Vagina (tissue), 2 donors: ENCODE results near the gene PNMA8C. TPM values are rescaled to one million over a fixed set of nuclear protein-coding genes. Genes with fewer than 3 reads are reported as not detected.
"Not testable (repeated sequence)": the region's sequence is repeated elsewhere in the genome, so short reads cannot be mapped to it uniquely, and the experiment has no call there.

Experiments used
- DNase-seq, 2 donors: peaks; one replicate each; pipeline ENCODE4 v3.0.0-alpha.2; 2017; ENCODE audit errors: extremely low spot score in 2 of 2
- H3K27ac ChIP-seq: fragments of 200-600 bp; sonication (generic); one replicate; pipeline ENCODE4 v1.5.1; 2019
- H3K27me3 ChIP-seq: fragments of 200-600 bp; sonication (generic); one replicate; pipeline ENCODE4 v1.5.1; 2019
- H3K36me3 ChIP-seq, 2 donors: fragments of 200-600 bp; sonication (generic); one replicate each; pipeline ENCODE4 v1.5.1; 2017 to 2019
- H3K4me1 ChIP-seq: fragments of 200-600 bp; sonication (generic); one replicate; pipeline ENCODE4 v1.5.1; 2019
- H3K4me3 ChIP-seq, 2 donors: fragments of 200-600 bp; sonication (generic); 1 replicate in 1 of 2; 2 replicates in 1 of 2; pipeline ENCODE4 v1.5.1; 2016 to 2019
- H3K9me3 ChIP-seq: fragments of 200-600 bp; sonication (generic); one replicate; pipeline ENCODE4 v1.5.1; 2019
- POLR2A ChIP-seq, 2 donors: fragments of 450-650 bp; IDR thresholded peaks; one replicate each; pipeline ENCODE4 v1.6.1; 2017; ENCODE audit warnings: antibody characterized with exemption in 2 of 2, mild to moderate bottlenecking in 2 of 2, moderate library complexity in 2 of 2
- POLR2AphosphoS5 ChIP-seq, 2 donors: sonication (generic); formaldehyde crosslinking; IDR thresholded peaks; one replicate each; pipeline ENCODE4 v1.9.0; 2017; ENCODE audit warnings: antibody characterized with exemption in 2 of 2, mild to moderate bottlenecking in 2 of 2, low read depth in 1 of 2; ENCODE audit not compliant: insufficient read depth in 1 of 2
- intact Hi-C: fragments of 100-400 bp; cut with DNase I; formaldehyde crosslinking; loops from one replicate; pipeline ENCODE4 v1.15.1; 2023
- total RNA-seq: library from RNA; depleted of rRNA; stranded (reverse); fragments of >200 nt; gene quantifications from one replicate; pipeline ENCODE4 v1.2.3, GENCODE V29; 2016
- TF ChIP-seq, protein P1 (sequence below), 3 experiments: fragments of 450-650 bp in 2 of 3; fragments of 200-600 bp in 1 of 3; sonication (generic) in 1 of 3; IDR thresholded peaks; one replicate each; pipeline ENCODE4 v1.5.1; 2017 to 2019; ENCODE audit warnings: antibody characterized with exemption in 3 of 3, mild to moderate bottlenecking in 2 of 3, moderate library complexity in 2 of 3

Gene PNMA8C
- total RNA-seq, 1 donor from 2014 or later = 0.25 TPM

DNA sequence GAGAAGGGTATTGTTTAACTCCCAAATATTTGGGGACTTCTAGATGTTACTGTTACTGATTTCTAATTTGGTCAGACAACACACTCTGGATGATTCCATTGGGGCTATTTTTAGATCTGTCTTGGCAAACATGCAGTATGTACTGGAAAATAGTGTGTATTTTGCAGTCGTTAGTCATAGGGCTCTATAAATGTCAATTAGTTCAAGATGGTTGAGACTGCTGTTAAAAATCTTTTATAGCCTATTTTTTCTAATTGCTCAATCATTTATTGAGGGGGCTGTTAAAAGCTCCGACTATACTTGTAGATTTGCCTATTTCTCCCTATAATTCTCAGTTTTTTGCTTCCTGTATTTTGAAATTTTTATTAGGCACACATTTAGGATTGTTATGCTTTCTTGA is 50.5 kb downstream of the PNMA8C start:
- Histone ChIP-seq H3K4me3 (no peak overlapping the region), H3K4me1 (peaks cover 66% of the 10 kb centered on the region), H3K36me3 (peaks cover 0 to 43% of the 10 kb centered on the region in 2 donors), H3K27me3 (no peaks in the 10 kb centered on the region), H3K27ac (peak overlapping the region; percentile 85), H3K9me3 (no peaks in the 10 kb centered on the region)
- TF ChIP-seq POLR2AphosphoS5 (IDR thresholded peaks at IDR 0.05; ENCODE audit: insufficient read depth in 1 of 2, low read depth in 1 of 2) (peak; percentile 35 to 98), POLR2A (IDR thresholded peaks at IDR 0.05) (no peak)
- TF ChIP-seq, protein P1, sequence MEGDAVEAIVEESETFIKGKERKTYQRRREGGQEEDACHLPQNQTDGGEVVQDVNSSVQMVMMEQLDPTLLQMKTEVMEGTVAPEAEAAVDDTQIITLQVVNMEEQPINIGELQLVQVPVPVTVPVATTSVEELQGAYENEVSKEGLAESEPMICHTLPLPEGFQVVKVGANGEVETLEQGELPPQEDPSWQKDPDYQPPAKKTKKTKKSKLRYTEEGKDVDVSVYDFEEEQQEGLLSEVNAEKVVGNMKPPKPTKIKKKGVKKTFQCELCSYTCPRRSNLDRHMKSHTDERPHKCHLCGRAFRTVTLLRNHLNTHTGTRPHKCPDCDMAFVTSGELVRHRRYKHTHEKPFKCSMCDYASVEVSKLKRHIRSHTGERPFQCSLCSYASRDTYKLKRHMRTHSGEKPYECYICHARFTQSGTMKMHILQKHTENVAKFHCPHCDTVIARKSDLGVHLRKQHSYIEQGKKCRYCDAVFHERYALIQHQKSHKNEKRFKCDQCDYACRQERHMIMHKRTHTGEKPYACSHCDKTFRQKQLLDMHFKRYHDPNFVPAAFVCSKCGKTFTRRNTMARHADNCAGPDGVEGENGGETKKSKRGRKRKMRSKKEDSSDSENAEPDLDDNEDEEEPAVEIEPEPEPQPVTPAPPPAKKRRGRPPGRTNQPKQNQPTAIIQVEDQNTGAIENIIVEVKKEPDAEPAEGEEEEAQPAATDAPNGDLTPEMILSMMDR (IDR thresholded peaks at IDR 0.05) = no peak
- no peak for DNase-seq
- intact Hi-C loops = no loop called here

DNA sequence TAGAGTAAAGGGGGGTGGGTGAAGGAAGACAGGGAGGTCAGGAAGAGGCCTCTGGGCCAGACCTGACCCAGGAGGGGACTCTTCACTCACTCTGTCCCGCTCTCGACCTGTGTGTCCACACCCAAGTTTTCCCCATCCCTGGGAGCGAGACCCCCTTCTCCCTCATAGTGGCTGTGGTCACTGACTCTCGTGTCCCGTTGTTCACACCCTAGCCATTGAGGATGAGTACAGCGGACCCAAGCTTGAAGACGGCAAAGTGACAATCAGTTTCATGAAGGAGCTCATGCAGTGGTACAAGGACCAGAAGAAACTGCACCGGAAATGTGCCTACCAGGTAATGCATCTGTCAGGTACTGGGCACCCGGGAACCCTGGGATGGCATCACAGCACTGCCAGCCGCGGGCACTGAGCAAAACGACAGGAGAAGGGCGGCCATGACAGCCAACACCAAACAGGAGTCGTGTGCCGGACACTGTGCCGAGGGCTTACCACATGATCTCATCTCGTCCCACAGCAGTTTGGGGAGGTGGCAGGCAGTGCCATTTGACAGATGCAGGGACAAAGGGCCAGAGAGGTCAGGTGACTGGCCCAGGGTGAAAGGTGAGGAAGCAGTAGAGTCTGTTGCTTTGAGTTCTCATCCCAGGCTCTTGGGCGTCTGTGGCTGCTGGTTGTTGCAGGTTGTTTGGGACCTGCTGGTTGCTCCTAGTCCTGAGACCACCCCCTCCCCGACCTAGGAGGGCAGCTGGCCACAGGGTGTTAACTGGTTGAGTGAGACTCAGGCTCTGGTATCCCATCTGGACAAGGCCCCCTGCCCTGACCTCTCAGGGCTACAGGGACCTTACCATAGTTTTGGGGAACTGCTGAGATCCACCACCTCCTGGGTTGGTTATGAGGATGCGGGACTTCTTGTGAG is 52.2 kb downstream of the PNMA8C start:
- Histone ChIP-seq H3K27me3 (no peaks in the 10 kb centered on the region), H3K4me3 (no peak overlapping the region), H3K36me3 (peaks cover 0 to 27% of the 10 kb centered on the region in 2 donors), H3K9me3 (no peaks in the 10 kb centered on the region), H3K4me1 (peaks cover 78% of the 10 kb centered on the region), H3K27ac (peak overlapping the region; percentile 85)
- intact Hi-C loops = no loop called here
- no peak for TF ChIP-seq POLR2A (IDR thresholded peaks at IDR 0.05)
- TF ChIP-seq, protein P1 (IDR thresholded peaks at IDR 0.05) = no peak
- TF ChIP-seq POLR2AphosphoS5 (IDR thresholded peaks at IDR 0.05; ENCODE audit: insufficient read depth in 1 of 2, low read depth in 1 of 2) = no peak
- DNase-seq = peak in 1 of 2 donors; percentile 91

DNA sequence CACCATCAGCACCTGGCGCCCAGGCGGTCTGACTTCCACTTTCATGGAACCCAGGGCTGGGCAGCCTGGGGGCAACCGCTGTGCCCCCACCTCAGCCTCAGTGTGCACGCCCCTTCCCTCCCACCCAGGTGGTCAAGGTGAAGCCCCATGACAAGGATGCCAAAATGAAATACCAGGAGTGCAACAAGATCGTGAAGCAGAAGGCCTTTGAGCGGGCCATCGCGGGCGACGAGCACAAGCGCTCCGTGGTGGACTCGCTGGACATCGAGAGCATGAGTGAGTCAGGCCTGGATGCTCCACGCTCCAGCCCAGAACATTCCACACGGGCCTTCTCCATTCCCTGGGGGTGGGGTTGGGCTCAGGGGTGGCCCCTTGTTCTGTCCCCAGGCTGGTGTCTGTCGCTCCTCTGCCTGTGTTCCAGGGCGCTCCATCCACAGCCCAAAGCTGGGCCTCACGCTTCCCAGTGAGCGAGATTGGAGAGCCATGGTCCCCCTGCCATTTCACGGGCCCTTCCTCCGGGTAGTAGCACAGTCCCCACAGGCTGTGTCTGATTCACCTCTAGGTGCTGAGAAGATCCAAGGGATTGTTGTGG is 53.2 kb downstream of the PNMA8C start:
- H3K4me1 ChIP-seq = peaks cover 85% of the 10 kb centered on the region
- intact Hi-C loops, H3K9me3 ChIP-seq, H3K27ac ChIP-seq, H3K4me3 ChIP-seq, H3K27me3 ChIP-seq: not testable (repeated sequence)
- H3K36me3 ChIP-seq = peaks cover 0 to 23% of the 10 kb centered on the region in 2 donors
- peak in 1 of 2 donors; percentile 52 for DNase-seq

Other genes starting within 250 kb of the PNMA8C start
- 7.9 TPM for gene IGFL1, start 199.2 kb downstream of the PNMA8C start, total RNA-seq
- gene HIF3A, start 131.9 kb downstream of the PNMA8C start, total RNA-seq = 155 TPM
- gene PPP5C, start 81.8 kb downstream of the PNMA8C start, total RNA-seq = 60.4 TPM
- 7.4 TPM for gene CCDC8, start 15.4 kb downstream of the PNMA8C start, total RNA-seq
- 1.5 TPM for gene PNMA8A, start 42.6 kb upstream of the PNMA8C start, total RNA-seq
- 2.7 TPM for gene PNMA8B, start 66.9 kb upstream of the PNMA8C start, total RNA-seq
- gene CALM3, start 172.4 kb upstream of the PNMA8C start, total RNA-seq = 105 TPM
- gene PTGIR, start 196.2 kb upstream of the PNMA8C start, total RNA-seq = 10.8 TPM
- not detected for gene GNG8, start 207.3 kb upstream of the PNMA8C start, total RNA-seq
- 13.8 TPM for gene DACT3, start 232.2 kb upstream of the PNMA8C start, total RNA-seq